ENCODE data around the gene RABGEF1.
"Not testable (repeated sequence)": the region's sequence is repeated elsewhere in the genome, so short reads cannot be mapped to it uniquely, and the experiment has no call there.

The RABGEF1 gene

DNA sequence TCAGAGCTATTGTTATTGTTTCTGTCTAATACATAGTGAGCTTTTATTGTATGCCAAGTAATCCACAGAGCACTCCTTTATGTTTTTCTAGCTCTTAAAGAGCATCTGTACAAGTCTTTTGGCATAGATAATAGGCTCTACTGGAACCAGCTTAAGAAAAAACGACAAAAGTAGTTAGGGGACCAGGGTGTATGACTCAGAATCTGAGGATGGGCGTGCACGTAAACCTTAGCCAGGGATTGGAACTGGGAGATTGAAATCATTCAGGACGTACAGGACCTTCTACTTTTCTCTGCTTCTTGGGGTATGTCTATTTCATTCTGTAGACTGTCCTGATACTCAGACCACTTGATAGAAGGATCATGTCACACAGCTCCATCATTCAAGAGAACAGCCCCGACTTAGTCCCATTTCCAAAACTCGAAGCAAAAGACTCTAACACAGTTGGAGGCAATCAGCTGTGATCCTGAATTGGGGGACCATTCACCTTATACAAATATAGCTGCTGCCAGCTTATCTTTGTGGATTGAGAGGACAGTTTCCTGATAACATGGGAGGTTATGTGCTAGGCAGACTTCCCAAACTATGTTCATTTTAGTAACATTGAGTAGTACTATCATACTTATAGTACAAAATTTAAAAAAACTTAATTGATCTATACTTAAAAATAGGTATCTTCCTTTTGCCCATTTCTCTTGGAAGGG, 24.9 kb downstream of the RABGEF1 start:
- DNase-seq (ENCODE audit: low read depth): not testable (repeated sequence)

DNA sequence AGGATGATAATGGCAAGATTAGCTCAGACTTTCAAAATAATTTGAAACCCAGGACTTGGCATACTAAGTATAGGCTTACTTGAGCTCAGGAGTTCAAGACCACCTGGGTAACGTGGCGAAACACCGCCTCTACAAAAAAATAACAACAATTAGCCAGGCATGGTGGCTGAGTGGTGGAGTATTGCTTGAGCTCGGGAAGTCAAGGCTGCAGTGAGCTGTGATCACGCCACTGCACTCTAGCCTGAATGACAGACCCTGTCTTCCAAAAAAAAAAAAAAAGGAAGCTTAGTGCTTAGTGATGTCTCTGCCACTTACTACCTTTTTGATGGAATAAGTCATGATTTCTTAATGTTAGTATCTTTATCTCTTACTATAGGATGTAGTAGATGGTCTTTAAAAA, 25.5 kb downstream of the RABGEF1 start:
- no peak for DNase-seq (ENCODE audit: low read depth)

DNA sequence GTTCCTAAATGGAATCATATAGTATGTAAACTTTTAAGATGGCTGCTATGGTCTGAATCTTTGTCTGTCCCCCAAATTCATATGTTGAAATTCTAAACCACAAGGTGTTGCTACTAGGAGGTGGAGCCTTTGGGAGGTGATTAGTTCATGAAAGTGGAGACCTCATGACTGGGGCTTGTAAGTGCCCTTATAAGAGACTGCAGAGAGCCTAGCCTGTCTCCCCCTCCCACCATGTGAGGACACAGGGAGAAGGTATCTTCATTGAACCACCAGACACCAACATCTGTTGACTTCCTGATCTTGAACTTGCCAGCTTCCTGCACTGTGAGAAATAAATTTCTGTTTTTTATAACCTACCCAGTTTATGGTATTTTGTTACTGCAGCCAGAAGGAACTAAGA, 27.0 kb downstream of the RABGEF1 start:
- DNase-seq (ENCODE audit: low read depth): not testable (repeated sequence)

DNA sequence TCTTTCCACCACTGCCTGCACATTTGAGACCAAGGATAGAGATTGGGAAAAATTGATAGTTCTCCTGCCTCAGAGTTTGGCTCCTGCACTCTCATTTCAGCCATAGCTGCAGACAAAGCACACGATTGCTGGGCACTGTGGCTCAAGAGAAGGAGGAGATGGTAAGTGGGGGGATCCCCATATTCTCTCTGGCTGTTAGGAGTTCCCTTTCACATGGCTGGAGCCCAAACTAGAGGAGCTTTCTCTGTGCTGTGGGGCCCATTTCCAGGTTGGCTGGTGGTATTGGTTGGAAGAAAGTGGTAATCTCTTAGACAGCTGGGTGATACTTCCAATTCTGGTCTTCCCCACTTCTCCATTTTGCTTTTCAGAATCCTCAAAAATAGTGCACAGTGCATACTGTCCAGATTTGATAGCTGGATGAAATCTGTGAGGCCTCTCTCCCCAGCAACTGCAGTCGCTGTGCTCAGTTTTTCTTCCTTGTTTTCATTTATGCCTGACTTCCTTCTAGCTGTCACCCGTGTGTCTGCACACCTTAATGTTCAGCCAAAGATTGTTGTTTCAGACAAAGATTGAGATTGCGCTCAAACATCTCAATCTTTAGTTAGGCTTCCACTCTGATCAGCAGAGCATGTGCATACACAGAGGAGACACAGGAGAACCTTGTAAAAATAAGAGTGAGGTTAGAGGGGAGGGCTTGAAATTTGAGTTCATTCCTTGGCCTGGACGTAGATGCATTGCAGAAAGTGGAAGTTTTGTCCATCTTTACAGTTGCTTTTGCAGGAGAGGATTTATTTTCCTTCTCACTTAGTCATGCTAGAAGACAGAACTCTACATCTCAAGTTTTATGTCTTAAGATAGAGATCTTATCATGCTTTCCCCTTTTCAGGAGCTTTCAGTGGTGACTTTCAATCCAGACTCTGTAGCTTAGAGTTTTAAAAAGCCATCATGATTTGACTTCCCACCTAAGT, 28.6 kb downstream of the RABGEF1 start:
- DNase-seq (ENCODE audit: low read depth): no peak

DNA sequence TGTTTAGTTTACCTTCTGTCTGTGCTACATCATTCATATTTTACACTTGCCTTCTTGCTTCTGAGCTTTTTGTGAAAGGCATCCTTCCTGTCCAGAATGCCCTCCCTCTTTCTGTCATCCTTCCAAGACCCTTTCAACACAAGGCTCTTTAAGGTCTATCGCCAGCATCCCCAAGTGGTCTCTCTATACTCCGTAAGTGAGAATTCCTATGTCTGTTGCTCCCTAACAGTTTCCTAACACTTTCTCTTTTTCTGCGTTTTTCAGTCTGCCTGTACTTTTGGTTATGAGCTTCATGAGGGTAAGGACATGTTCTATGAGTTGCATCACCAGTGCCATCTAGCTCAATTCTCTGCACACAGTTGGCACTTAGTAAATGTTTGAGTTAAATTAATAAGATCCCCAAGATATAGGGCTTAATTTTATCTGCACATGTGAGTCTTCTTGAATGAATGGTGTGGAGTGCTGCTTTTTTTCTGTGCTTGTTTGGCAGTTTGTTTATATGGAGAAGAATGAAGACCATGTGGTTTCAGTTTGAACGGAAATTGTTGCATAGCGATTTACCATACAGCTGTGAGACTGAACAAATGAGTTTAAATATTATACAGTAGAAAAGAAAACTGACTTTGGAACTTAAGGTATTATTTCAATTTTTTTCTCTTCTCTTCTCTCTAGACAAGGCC, 29.4 kb downstream of the RABGEF1 start:
- no peak for DNase-seq (ENCODE audit: low read depth)

DNA sequence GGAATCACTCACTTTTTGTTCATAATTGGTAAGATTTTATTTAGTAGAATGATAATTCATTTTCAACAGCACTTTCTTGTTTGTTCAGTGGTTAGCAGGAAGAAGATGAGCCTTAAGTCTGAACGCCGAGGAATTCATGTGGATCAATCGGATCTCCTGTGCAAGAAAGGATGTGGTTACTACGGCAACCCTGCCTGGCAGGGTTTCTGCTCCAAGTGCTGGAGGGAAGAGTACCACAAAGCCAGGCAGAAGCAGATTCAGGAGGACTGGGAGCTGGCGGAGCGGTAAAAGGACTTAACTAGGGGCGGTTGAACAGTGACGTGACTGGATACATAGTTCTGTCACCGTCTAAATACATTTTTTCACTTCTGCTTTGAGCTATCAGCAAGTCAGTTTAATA, 31.3 kb downstream of the RABGEF1 start:
- no peak for DNase-seq (ENCODE audit: low read depth)

DNA sequence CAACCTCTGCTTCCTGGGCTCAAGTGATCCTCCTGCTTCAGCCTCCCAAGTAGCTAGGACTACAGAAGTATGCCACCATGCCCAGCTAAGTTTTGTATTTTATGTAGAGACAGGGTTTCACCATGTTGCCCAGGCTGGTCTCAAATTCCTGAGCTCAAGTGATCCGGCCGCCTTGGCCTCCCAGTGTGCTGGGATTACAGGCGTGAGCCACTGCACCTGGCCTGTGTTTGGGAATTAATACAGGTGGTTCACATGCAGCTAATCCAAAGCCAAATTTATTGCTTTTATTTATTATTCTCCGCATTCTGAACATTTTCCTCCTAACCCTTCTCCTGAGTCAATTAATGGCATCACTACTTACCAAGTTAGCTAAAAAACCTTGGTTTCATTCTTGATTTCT, 33.2 kb downstream of the RABGEF1 start:
- DNase-seq (ENCODE audit: low read depth): not testable (repeated sequence)

DNA sequence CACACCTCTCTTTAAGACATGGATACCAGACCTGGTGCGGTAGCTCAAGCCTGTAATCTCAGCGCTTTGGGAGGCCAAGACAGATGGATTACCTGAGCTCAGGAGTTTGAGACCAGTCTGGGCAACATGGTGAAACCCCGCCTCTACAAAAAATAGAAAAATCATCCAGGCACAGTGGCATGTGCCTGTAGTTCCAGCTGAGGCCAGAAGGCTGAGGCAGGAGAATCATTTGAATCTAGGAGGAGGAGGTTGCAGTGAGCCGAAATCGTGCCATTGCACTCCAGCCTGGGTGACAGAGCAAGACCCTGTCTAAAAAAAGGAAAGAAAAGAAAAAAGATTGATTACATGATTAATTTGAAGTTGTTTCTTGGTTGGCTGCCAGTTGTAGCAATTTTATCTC, 35.9 kb downstream of the RABGEF1 start:
- DNase-seq (ENCODE audit: low read depth): not testable (repeated sequence)

DNA sequence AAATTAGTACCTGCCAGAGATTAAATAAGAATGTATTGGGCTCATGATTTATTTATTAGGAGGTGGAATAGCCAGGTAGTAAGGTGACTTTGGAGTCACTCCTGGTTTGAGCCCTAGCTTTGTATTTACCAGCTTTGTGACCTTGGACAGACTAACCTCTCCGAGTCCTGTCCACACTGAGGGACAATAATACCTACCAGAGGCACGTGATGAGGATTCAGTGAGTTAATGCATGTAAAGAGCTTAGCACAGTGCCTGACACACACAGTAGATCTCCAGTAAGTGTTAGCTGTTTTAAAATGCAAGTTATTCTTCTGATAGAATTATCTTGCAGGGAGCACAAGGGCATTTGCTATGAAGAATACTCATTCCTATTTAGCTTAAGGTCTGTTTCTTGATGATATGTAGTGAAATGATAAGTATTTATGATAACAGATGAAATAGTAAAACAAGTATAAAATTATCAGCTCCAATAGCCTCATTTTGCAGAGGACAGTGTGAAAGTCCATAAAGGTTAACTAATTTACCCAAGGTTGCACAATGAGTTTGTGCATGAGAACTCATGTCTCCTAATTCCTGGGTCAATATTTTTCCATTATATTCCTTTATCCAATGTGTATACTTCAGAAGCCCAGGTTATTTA, 36.4 kb downstream of the RABGEF1 start:
- DNase-seq (ENCODE audit: low read depth): no peak

DNA sequence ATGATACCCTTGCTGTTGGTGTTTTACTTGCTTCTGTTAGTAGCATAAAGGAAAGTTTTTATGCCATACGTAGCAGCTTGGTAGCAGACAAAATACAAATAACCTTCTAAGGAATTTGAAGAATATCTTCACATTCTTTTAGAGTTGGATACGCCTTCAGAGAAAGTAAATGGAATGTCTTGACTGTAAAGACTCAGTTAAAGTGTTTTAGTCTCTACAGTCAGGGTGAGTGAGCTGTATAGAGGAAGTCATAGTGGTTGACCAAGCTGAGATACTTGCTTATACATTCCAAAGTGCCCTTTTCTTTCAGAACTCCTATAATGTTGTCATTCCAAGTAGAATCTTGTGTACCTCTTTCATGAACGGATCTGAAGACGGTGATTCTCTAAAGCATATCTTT, 37.7 kb downstream of the RABGEF1 start:
- DNase-seq (ENCODE audit: low read depth): no peak

DNA sequence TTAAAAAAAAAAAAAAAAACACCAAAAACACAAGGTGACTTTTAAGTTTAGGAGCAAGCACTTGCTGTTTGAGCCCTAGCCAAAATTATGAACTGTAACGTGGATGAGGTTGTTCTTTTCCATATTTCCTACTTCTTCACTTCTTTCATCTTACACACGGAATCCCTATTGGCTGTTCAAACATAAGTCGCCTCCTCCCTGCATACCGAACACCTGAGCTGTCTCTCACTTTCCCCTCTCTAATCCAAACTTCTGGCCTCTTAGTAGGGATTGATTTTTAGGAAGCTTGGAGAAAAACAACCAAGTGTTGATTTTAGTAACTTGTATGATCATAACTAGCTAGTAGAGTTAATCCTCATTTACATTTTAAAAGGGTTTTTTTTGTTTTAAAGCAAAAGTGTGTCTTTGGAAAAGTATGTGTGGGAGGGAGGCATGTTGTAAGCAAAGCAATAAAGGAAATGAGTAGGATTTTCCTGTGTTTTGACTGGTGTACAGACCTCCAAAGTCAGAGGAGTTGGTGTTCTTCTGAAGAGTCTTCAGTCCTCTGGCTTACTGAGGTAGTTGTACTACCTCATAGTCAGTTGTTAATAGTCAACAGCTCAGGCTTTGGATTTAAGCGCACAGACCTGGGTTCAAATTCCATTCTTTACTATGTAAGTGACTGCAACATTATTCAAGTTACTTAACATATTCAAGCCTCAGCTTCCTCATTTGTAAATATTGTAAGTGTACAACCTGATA, 39.3 kb downstream of the RABGEF1 start:
- no peak for DNase-seq (ENCODE audit: low read depth)

DNA sequence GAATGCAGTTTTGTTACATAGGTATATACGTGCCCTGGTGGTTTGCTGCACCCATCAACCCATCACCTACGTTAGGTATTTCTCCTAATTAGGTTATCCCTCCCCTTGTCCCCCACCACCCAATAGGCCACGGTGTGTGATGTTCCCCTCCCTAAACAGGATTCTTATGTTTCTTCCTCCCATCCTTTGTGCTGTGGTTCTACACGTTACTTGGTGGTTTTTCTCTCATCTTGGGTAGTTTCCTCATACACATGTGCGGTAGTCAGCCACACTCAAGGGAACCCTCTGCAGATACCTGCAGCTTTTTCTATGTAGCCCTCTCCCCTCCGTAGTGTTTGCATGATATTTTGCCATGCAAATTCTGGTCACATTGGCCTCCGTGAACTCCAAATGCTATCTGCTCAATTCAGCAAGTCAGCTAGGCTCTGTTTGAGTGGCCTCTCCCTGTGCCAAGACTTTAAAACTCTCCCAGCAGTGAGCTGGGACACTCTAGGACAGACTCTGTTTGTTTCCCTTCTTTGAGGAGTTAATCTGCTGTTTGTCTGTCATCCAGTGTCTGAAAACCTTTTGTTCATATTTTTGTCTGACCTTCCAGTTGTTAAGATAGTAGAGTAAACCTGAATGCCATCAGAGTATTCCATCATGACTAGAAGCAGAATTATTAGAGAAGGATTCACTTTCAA, 41.0 kb downstream of the RABGEF1 start:
- DNase-seq (ENCODE audit: low read depth): no peak

DNA sequence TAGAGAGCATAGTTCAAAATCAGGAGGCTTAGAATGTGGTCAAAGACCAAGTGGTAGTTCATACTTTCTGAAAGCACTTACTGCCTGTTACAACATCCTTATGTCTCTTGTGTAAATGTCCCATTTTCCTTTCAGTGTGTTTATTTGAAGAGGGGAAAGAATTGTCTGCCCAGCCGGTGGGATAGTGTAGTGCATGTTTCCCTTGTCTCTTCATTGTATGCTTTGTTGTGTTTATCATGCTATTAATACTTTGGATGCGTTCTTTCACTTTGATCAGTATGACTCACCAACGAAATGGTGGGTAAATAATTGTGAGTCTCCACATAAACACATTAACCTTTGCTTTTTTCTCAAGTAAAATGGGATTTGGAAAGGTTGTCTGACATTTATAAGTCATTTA, 42.3 kb downstream of the RABGEF1 start:
- not testable (repeated sequence) for DNase-seq (ENCODE audit: low read depth)

DNA sequence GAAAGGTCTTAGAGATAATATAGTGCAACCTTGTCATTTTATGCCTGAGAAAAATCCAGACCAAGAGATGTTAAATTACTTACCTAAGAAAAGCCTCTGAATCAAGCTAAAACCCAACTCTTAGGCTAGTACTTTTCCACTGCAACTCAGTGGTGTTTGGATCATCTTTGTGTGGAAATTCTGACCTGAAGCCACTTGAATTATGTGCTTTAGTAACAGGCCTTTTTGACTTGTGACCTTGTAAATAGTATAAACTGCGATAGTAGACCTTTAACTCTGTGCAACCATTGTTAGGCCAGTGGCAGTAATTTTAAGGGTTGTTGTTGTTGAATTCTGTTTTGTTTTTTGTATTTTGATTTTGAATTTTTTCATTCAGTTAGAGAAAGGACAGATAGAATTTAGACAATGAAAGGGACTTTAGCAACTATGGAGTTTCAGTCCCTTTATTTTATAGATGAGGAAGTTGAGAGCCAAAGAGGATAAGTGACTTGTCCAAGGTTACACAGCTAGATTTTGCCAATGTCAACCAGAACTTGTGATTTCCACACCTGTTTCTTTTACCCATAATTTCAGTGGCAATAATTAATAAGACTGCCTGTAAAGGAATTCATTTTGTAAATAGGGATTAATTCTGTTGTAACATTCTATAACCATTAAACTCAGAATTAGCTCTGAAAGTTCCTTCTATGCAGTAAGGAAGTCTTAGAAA, 43.5 kb downstream of the RABGEF1 start:
- not testable (repeated sequence) for DNase-seq (ENCODE audit: low read depth)

DNA sequence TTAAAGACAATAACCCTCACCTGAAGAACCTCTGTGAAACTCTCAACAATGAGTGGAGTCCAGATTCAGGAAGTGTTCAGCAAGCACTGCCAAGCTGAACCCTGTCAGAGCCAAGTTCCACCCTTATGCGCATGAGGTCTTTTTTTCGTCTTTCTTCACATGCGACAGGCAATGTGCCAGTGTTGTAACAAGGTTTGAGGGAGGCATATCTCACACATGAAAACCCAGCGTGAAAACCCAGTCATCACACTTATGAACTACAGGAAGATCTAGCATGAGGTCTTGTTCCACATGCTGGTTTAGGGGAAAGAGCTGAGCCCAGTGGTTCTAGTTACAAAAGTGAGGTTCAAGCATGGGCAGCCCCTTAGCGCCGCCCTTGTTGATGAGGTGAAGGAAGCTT, 49.7 kb downstream of the RABGEF1 start:
- no peak for DNase-seq (ENCODE audit: low read depth)

DNA sequence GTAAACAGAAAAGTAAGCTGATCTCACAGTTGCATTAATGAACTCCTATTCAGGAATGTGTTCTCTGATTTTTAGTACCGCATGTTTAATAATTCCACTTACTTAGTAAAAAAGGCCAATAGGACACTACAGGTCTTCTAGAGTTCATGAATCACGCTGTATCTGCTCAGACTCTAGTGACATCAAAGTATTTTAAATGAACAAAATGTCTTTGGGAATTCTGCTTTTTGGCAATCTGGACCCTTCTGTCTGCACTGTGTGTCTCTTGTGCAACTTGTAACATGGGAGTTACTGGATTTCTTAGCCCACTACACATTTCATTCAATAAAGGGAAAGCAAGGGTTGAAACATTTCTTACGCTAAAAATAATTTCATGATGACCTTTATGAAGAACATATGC, 50.2 kb downstream of the RABGEF1 start:
- no peak for DNase-seq (ENCODE audit: low read depth)

DNA sequence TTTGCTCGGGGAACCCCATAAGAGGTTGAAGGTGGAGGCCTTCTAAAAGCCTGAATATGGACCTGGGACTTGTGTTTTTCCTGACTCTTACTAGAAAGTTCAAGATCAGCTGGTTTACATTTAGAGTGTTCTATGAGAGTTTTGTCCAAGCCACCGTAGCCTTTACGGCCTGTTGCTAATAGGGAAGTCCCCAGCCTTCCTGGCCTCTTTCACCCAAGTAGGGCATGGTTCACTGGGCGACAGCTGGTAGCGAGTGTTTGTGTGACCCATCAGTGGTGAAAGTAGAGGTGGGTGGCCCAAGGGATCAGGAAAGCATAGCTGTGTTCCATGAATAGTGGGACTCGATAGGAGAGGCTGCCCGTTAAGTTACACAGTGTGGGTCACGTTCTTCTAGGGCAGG, 60.1 kb downstream of the RABGEF1 start:
- no peak for DNase-seq (ENCODE audit: low read depth)

DNA sequence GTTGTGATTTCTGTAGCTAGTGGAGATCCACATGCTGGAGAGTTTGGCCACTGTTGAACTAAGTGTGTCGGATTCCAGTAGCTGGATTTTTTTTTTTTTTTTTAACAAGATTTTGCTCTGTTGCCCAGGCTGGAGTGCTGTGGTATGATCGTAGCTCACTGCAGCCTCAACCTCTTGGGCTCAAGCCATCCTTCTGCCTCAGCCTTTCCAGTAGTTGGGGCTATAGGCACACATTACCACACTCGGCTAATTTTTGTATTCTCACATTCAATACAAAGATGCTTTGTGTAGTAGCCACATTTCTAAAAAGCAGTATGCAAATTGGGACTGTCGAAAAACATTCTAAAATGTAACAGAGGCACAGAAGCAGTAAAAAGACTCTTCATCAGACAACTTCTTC, 63.5 kb downstream of the RABGEF1 start:
- DNase-seq (ENCODE audit: low read depth): no peak

DNA sequence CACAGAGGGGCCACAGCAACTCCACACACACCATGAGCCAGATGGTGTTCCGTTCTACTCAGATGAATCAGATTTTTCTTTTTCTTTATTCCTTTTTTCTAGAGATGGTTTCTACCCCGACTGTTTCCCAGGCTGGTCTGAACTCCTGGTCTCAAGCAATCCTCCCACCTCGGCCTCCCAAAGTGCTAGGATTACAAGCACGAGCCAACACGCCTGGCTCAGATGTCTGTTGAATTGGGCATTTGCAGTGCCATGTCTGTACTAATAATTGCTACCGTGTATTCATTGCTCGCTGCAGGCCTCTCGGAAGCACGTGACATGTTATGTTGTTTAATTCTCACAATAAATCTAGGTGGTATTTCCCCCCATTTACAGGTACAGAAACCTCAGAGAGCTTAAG, 67.2 kb downstream of the RABGEF1 start:
- DNase-seq (ENCODE audit: low read depth): no peak

DNA sequence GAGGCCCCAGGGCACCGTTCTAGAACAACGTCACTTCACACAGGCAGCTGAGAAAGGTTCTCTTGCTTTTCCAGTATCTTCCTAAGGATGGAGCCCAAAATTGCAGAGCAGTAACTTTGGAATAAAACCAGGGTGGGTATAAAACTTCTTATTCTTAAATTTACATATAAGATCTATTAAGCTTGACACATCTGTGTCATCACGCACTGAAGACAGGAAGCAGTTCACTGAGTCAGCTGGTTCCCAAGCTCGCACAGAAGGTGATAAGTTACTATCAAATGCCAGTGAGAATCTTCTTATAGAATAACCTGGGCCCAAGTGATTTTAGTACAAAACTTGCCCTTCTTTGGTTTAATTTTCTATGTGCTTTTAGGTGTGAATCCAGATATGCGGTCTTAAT, 70.2 kb downstream of the RABGEF1 start:
- no peak for DNase-seq (ENCODE audit: low read depth)

Measured in stimulated activated CD8-positive, alpha-beta memory T cell treated with anti-CD3 and anti-CD28 coated beads, Interleukin-4, amount 100 ng/mL, for 24 hours (primary cell).